Measurements from ENCODE around the gene NLK.

The NLK gene

DNA sequence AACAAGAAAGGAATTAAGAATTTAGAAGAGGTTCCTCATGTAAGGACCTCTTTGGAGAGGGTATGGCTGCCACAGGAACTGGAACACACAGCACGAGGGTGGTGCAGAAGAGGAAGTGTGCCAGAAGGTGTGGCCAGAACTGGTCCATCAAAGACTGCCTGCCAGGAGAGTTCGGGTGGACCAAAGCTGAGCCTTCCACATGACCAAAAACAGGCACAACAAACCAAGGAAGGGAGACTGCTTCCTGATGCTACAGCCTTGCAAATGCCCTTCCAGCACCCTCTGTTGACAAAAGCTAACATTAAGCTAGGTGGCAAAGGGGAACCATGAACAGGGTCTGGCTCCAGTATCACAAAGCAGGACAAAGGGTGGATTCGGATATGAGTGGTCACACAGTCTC, 150.8 kb downstream of the NLK start:
- no peak for ATAC-seq
- TF ChIP-seq, protein P1, sequence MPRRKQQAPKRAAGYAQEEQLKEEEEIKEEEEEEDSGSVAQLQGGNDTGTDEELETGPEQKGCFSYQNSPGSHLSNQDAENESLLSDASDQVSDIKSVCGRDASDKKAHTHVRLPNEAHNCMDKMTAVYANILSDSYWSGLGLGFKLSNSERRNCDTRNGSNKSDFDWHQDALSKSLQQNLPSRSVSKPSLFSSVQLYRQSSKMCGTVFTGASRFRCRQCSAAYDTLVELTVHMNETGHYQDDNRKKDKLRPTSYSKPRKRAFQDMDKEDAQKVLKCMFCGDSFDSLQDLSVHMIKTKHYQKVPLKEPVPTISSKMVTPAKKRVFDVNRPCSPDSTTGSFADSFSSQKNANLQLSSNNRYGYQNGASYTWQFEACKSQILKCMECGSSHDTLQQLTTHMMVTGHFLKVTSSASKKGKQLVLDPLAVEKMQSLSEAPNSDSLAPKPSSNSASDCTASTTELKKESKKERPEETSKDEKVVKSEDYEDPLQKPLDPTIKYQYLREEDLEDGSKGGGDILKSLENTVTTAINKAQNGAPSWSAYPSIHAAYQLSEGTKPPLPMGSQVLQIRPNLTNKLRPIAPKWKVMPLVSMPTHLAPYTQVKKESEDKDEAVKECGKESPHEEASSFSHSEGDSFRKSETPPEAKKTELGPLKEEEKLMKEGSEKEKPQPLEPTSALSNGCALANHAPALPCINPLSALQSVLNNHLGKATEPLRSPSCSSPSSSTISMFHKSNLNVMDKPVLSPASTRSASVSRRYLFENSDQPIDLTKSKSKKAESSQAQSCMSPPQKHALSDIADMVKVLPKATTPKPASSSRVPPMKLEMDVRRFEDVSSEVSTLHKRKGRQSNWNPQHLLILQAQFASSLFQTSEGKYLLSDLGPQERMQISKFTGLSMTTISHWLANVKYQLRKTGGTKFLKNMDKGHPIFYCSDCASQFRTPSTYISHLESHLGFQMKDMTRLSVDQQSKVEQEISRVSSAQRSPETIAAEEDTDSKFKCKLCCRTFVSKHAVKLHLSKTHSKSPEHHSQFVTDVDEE (CRISPR knock-in tag; IDR thresholded peaks at IDR 0.05) = no peak
- TF ChIP-seq RARB (CRISPR knock-in tag; IDR thresholded peaks at IDR 0.05) (no peak), ESRRG (CRISPR knock-in tag; IDR thresholded peaks at IDR 0.05) (no peak), SNAI2 (CRISPR knock-in tag; IDR thresholded peaks at IDR 0.05) (no peak), BACH2 (CRISPR knock-in tag; IDR thresholded peaks at IDR 0.05; ENCODE audit: borderline replicate concordance) (no peak), ISL1 (CRISPR knock-in tag; IDR thresholded peaks at IDR 0.05) (no peak), TOX (CRISPR knock-in tag; IDR thresholded peaks at IDR 0.05; ENCODE audit: borderline replicate concordance) (no peak), OSR1 (CRISPR knock-in tag; IDR thresholded peaks at IDR 0.05) (no peak), ZFP30 (CRISPR knock-in tag; IDR thresholded peaks at IDR 0.05) (no peak)
- TF ChIP-seq, protein P2, sequence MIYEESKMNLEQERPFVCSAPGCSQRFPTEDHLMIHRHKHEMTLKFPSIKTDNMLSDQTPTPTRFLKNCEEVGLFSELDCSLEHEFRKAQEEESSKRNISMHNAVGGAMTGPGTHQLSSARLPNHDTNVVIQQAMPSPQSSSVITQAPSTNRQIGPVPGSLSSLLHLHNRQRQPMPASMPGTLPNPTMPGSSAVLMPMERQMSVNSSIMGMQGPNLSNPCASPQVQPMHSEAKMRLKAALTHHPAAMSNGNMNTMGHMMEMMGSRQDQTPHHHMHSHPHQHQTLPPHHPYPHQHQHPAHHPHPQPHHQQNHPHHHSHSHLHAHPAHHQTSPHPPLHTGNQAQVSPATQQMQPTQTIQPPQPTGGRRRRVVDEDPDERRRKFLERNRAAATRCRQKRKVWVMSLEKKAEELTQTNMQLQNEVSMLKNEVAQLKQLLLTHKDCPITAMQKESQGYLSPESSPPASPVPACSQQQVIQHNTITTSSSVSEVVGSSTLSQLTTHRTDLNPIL (CRISPR knock-in tag; IDR thresholded peaks at IDR 0.05; ENCODE audit: low read depth) = no peak
- TF ChIP-seq, protein P3, sequence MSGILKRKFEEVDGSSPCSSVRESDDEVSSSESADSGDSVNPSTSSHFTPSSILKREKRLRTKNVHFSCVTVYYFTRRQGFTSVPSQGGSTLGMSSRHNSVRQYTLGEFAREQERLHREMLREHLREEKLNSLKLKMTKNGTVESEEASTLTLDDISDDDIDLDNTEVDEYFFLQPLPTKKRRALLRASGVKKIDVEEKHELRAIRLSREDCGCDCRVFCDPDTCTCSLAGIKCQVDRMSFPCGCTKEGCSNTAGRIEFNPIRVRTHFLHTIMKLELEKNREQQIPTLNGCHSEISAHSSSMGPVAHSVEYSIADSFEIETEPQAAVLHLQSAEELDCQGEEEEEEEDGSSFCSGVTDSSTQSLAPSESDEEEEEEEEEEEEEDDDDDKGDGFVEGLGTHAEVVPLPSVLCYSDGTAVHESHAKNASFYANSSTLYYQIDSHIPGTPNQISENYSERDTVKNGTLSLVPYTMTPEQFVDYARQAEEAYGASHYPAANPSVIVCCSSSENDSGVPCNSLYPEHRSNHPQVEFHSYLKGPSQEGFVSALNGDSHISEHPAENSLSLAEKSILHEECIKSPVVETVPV (CRISPR knock-in tag; IDR thresholded peaks at IDR 0.05) = no peak

DNA sequence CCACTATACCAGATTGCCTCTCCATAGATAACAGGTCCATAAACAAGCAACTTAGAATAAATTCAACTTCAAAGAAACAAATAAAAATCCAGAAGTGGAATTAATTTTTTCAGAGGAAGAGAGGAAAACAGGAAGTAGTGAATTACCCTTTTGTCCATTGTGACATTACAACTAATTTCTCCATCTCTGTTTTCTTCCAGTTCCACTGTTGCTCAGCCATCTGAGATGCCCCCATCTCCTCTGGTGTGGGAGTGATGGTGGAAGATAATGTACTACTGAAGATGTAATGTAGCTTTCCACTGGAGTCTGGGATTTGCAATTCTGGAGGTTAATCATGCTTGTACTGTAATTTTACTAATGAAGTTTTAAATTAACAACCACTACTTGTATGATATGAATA, 151.9 kb downstream of the NLK start:
- TF ChIP-seq TOX (CRISPR knock-in tag; IDR thresholded peaks at IDR 0.05; ENCODE audit: borderline replicate concordance) (no peak), ZFP3 (CRISPR knock-in tag; IDR thresholded peaks at IDR 0.05) (no peak), OSR1 (CRISPR knock-in tag; IDR thresholded peaks at IDR 0.05) (no peak), PPARA (CRISPR knock-in tag; IDR thresholded peaks at IDR 0.05; ENCODE audit: borderline replicate concordance) (no peak)
- TF ChIP-seq, protein P3 (CRISPR knock-in tag; IDR thresholded peaks at IDR 0.05) = no peak
- no peak for ATAC-seq

DNA sequence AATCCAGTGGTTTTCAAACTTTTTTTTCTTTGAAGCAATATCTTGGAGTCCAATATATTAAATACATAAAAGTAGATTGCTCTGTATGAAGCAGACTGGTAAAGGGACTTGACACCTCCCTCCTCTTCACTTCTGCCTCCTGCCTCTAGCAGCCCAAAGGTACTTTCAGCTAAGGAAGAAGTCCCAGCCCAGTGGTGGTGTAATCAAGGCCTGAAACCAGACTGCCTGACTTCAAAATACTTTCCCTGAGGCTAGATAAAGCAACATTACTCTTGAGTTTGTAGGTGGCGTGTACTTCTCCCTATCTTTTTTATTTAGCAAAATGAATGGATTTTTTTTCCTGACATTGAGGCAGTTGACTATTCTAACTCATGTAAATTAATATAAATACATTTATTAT, 154.2 kb downstream of the NLK start:
- no peak for TF ChIP-seq ZFP3 (CRISPR knock-in tag; IDR thresholded peaks at IDR 0.05)
- no peak for ATAC-seq

DNA sequence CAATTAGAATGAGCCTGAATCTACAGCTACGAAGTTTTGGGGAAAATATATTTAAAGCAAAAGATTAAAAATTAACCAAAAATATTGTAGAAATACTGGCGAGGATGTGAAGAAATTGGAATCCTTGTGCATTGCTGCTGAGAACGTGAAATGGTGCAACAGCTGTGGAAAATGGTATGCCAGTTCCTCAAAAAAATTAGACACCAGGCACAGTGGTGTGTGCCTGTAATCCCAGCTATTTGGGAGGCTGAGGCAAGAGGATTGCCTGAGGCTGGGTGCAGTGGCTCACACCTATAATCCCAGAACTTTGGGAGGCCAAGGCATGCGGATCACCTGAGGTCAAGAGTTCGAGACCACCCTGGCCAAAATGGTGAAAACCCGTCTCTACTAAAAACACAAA, 156.6 kb downstream of the NLK start:
- ATAC-seq = no peak
- TF ChIP-seq ZFP3 (CRISPR knock-in tag; IDR thresholded peaks at IDR 0.05) (no peak), BACH2 (CRISPR knock-in tag; IDR thresholded peaks at IDR 0.05; ENCODE audit: borderline replicate concordance) (no peak), ZNF8 (CRISPR knock-in tag; IDR thresholded peaks at IDR 0.05) (no peak), ISL1 (CRISPR knock-in tag; IDR thresholded peaks at IDR 0.05) (no peak), PPARA (CRISPR knock-in tag; IDR thresholded peaks at IDR 0.05; ENCODE audit: borderline replicate concordance) (no peak), ZNF565 (CRISPR knock-in tag; conservative IDR thresholded peaks at IDR 0.05; ENCODE audit: low read depth) (no peak), RARB (CRISPR knock-in tag; IDR thresholded peaks at IDR 0.05) (no peak), TOX (CRISPR knock-in tag; IDR thresholded peaks at IDR 0.05; ENCODE audit: borderline replicate concordance) (no peak), ARNTL (CRISPR knock-in tag; IDR thresholded peaks at IDR 0.05; ENCODE audit: borderline replicate concordance, low read depth) (no peak), ZC3H10 (CRISPR knock-in tag; IDR thresholded peaks at IDR 0.05) (no peak)
- TF ChIP-seq, protein P3 (CRISPR knock-in tag; IDR thresholded peaks at IDR 0.05) = no peak

DNA sequence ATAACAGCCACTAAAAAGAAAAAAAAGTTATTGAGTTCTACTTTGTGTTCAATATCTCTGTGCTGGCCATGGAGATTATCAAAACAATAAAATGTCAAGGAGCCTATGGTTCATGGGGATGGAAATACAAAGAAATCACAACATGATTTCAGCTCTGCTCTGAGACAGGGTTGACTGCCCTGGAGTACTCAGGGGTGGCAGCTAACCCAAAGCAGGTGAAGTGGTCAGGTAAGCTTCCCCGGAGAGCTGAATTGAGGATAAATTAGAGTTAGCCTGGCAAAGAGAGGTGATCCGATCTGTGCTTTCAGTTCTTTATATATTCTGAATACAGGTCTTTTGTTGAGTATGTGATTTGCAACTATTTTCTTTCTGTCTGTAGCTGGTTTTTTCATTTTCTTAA, 157.3 kb downstream of the NLK start:
- no peak for ATAC-seq
- TF ChIP-seq OSR1 (CRISPR knock-in tag; IDR thresholded peaks at IDR 0.05) (no peak), ZNF8 (CRISPR knock-in tag; IDR thresholded peaks at IDR 0.05) (no peak), ZC3H10 (CRISPR knock-in tag; IDR thresholded peaks at IDR 0.05) (no peak), TOX (CRISPR knock-in tag; IDR thresholded peaks at IDR 0.05; ENCODE audit: borderline replicate concordance) (no peak), ZNF565 (CRISPR knock-in tag; conservative IDR thresholded peaks at IDR 0.05; ENCODE audit: low read depth) (no peak), ZFP3 (CRISPR knock-in tag; IDR thresholded peaks at IDR 0.05) (no peak), SNAI2 (CRISPR knock-in tag; IDR thresholded peaks at IDR 0.05) (no peak), ESRRG (CRISPR knock-in tag; IDR thresholded peaks at IDR 0.05) (no peak), ISL1 (CRISPR knock-in tag; IDR thresholded peaks at IDR 0.05) (no peak), CSDC2 (CRISPR knock-in tag; IDR thresholded peaks at IDR 0.05) (no peak), ZFP30 (CRISPR knock-in tag; IDR thresholded peaks at IDR 0.05) (no peak)
- TF ChIP-seq, protein P4, sequence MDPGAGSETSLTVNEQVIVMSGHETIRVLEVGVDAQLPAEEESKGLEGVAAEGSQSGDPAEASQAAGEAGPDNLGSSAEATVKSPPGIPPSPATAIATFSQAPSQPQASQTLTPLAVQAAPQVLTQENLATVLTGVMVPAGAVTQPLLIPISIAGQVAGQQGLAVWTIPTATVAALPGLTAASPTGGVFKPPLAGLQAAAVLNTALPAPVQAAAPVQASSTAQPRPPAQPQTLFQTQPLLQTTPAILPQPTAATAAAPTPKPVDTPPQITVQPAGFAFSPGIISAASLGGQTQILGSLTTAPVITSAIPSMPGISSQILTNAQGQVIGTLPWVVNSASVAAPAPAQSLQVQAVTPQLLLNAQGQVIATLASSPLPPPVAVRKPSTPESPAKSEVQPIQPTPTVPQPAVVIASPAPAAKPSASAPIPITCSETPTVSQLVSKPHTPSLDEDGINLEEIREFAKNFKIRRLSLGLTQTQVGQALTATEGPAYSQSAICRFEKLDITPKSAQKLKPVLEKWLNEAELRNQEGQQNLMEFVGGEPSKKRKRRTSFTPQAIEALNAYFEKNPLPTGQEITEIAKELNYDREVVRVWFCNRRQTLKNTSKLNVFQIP (CRISPR knock-in tag; IDR thresholded peaks at IDR 0.05; ENCODE audit: borderline replicate concordance, low read depth) = no peak
- TF ChIP-seq, protein P2 (CRISPR knock-in tag; IDR thresholded peaks at IDR 0.05; ENCODE audit: low read depth) = no peak

All from SK-N-SH treated with all-trans-retinoic acid at 6 μM for 48 hours (cell line).